ENCODE data around the gene STAB2. TPM values are rescaled to one million over a fixed set of nuclear protein-coding genes. Genes with fewer than 3 reads are reported as not detected.

The STAB2 gene
- total RNA-seq, 1 donor from 2014 or later, result 0.05 TPM

GRCh38 chr12:103578926-103579325 lies 8.1 kb upstream of the STAB2 start:
- DNase-seq (no peak), ATAC-seq (ENCODE audit: poor library complexity) (no peak)
- intact Hi-C loops (cut with DNase I), result no loop called here

GRCh38 chr12:103580026-103580425 lies 7.0 kb upstream of the STAB2 start:
- DNase-seq, result no peak
- intact Hi-C loops (cut with DNase I), result no loop called here
- no peak for ATAC-seq (ENCODE audit: poor library complexity)

- ATAC-seq (ENCODE audit: poor library complexity) (no peak), DNase-seq (no peak)
- intact Hi-C loops (cut with DNase I), result no loop called here
Observed at GRCh38 chr12:103583008-103583407, 4.1 kb upstream of the STAB2 start.

DNA sequence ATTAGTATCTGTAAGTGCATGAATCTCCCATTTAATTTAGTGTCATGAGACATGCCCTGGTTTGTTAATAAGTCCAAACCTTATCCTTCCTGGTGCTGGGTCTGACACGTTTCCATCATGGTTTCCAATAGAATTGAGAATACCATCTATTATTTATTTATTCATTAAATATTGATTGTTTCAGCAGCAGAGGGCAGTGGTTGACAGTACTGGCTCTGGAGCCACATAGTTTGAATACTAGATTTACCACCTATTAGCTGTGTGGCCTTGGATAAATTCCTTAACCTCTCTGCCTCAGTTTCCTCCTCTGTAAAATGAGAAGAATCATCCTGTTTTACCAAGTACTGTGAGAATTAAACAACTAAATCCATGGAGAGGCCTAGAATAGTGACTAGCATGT lies 941 bp upstream of the STAB2 start:
- intact Hi-C loops (cut with DNase I), result no loop called here

GRCh38 chr12:103588680-103589079 lies 1.6 kb downstream of the STAB2 start:
- DNase-seq, result no peak
- intact Hi-C loops (cut with DNase I), result no loop called here
- ATAC-seq (ENCODE audit: poor library complexity), result no peak

More for the DNA sequence above, 941 bp upstream of the STAB2 start:
- no peak for DNase-seq
- no peak for ATAC-seq (ENCODE audit: poor library complexity)

- intact Hi-C loops (cut with DNase I), result no loop called here
- DNase-seq (no peak), ATAC-seq (ENCODE audit: poor library complexity) (no peak)
Observed at GRCh38 chr12:103589517-103589916, 2.4 kb downstream of the STAB2 start.

DNA sequence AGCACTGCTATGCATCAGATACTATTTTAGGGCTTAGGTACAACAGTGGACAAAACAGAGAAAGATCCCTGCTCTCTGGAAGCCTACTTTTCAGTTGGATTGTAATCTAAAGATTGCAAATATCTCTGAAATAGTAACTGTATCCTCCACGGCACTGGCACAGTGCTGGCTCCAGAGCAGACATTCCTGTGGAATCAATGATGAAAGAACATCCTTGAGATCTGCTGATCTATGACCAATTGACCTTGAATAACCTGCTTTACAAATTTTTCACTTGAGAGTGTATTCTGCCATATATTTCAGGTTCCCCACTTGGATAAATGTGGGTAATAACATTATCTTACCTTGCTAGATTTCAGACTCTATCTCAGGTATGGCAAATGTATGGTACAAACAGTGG lies 3.2 kb downstream of the STAB2 start:
- intact Hi-C loops (cut with DNase I), result no loop called here
- ATAC-seq (ENCODE audit: poor library complexity) (no peak), DNase-seq (no peak)

DNA sequence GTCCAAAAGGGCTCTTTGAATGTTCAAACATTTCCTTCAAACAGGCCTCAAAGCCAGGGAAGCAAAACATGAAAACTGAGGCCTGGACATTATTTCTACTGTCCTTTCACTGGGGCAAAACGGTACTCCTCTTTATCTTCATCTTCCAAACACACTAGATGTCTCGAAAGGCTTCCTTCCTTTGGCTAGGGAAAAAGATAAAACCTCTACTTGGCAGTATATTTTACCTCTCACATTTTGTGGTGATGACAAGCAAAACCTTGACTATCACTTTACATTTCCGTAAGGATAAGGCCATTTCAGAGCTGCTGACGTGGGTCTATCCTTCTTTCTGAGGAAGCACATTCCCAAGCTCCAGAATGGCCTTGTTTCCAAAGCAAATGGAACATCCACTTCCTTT lies 9.9 kb downstream of the STAB2 start:
- no peak for ATAC-seq (ENCODE audit: poor library complexity)
- no peak for DNase-seq
- intact Hi-C loops (cut with DNase I), result no loop called here

DNA sequence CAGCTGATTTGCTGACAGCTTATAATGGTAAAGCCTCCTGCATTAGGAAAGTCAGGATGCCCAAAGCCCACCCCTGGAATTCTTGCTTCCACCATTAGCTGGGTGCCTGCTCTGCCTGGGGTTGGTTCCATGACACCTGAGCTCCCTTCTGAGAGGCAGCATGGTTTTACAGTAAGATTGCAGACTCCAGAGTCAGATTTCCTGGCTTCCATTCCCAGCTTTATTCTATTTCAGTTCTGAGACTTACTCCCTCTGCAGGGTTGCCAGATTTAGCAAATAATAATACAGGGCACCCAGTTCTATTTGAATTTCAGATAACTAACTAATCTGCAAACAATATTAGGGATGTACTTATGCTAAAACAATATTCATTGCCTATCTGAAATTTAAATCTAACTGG lies 12.2 kb downstream of the STAB2 start:
- peak; percentile 55 for ATAC-seq (ENCODE audit: poor library complexity)
- intact Hi-C loops (cut with DNase I), result no loop called here
- no peak for DNase-seq

DNA sequence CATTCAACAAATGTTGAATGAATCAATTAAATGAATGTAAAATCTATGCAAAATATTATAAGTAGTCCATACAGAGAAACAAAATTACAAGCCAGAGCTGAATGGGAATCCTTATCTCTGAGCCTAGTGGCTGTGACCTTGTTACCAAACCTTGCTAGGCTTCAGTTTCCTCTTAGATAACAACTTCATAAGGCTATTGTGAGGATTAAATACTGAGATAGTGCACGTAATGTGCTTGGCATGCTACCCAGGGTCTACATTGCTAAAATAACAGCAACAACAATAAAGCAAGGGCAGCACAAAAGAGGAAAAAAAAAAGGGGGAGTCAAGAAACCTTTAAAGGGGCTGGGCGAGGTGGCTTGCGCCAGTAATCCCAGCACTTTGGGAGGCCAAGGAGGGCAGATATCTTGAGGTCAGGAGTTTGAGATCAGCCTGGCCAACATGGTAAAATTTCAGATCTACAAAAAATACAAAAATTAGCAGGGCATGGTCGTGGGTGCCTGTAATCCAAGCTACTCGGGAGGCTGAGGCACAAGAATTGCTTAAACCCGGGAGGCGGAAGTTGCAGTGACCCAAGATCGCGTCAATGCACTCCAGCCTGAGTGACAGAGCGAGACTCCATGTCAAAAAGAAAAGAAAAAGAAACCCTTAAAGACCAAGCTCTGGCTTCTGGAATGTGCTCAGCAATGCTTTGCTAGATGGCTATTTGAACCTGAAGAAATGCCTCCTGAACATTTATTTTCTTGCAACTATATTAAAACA lies 14.1 kb downstream of the STAB2 start:
- DNase-seq (no peak), ATAC-seq (ENCODE audit: poor library complexity) (peak; percentile 48)
- intact Hi-C loops (cut with DNase I), result no loop called here

DNA sequence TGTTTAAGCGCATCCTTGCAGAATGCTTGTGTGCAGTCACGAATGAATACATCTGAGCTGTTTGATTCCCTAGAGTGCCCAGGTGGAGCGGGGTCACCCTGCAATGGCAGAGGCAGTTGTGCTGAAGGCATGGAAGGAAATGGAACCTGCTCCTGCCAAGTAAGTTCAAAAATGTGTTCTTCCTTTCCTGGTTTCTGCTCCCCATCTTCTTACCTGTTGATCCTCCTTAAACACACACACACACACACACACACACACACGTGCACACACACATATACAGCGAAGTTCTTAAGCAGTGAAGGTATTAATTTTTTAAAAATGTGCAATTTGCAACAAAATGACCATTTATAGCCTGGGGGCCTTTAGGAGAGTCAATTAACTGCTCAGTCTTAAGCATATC lies 33.3 kb downstream of the STAB2 start:
- ATAC-seq (ENCODE audit: poor library complexity) (no peak), DNase-seq (no peak)
- intact Hi-C loops (cut with DNase I), result no loop called here

DNA sequence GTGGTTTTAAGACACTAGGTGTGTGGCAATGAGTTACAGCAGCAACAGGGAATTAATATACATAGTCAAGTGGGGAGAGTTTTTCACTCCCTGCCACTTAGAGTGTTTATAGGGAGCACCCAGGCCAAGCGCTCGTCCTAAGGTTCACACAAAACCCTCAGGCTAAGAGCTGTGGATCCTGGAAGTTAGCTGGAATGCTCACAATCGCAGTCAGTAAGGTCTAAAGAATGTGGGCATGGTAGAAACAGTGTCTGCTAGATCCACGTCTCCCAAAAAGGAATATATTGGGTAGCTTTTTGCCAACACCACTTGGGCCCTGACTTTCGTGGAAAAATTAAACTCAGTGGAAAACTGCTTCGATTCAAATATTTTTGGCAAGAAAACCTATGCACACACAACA lies 36.6 kb downstream of the STAB2 start:
- ATAC-seq (ENCODE audit: poor library complexity) (no peak), DNase-seq (no peak)
- intact Hi-C loops (cut with DNase I), result no loop called here

- DNase-seq, result no peak
- intact Hi-C loops (cut with DNase I), result no loop called here
- ATAC-seq (ENCODE audit: poor library complexity), result peak; percentile 88
Observed at GRCh38 chr12:103626498-103626897, 39.4 kb downstream of the STAB2 start.

GRCh38 chr12:103627189-103627855 lies 40.2 kb downstream of the STAB2 start:
- intact Hi-C loops (cut with DNase I), result no loop called here
- ATAC-seq (ENCODE audit: poor library complexity) (peak; percentile 95), DNase-seq (peak; percentile 83)

DNA sequence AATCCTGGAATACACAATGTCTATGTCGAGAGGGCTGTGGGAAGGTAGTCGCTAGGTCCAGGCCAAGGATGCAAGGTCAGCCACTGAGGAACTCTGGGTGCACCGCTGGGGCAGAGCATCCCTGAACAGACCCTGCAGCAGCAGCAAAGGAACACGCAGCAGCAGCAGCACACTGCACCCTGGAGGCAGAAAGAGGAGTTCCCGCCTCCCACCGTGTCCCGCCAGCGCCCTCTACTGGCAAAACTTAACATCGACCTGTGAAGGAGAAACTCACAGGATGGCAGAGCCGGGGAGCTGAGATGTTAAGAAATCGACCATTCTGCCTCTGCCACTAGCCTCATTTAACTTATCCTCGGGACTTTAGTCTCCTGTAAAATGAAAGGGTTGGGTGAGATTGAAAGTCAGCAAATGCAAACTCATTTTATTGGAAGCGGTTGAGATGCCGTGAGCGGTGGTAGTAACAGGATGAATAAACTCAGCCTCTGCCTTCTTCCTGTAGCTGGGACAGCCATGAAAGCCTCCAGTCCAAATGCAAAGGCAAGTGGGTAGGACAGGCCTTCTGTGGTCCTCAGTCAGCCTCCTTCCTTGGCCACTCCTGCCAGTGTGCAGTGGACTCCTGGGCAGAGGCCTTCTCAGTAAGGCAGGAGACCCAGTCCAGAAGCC lies 45.6 kb downstream of the STAB2 start:
- ATAC-seq (ENCODE audit: poor library complexity), result peak; percentile 28
- no peak for DNase-seq
- intact Hi-C loops (cut with DNase I), result no loop called here

DNA sequence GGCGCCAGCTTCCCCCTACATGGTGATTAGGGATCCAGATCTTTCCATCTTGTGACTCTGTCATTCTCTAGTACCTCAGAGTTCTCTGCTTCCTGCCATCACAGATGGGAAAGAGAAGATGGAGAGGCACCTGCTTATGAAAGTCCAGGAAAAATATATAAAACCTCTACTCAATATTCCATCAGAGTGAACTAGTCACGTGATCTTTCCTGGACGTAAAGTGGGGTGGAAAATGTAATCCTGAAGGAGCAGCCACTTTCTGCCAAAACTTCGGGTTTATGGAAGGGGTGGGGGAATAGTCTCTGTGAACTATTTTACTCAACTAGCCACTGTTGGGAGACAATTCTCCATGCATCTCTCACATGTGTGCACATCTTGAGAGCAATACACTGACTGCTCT lies 47.7 kb downstream of the STAB2 start:
- no peak for DNase-seq
- intact Hi-C loops (cut with DNase I), result no loop called here
- no peak for ATAC-seq (ENCODE audit: poor library complexity)

DNA sequence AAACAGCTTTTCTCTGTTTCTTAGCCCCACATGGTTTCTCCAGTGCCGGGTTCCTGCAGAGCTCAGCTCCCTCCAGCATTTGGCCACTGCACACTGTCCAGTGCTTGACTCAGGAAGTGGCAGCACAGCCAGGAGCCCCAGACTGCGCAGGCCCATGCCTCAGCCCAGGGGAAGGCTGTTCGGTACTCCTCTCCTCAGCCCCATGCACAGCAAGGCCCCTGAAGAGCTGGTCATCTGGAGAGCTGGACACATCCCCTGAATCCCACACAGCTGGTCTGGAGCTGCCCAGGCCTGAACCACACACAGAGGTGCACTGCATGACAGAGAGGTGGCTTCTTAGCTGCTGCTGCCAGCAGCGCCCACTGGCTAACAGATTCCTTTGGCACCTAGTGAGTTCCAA lies 48.3 kb downstream of the STAB2 start:
- ATAC-seq (ENCODE audit: poor library complexity) (no peak), DNase-seq (no peak)
- intact Hi-C loops (cut with DNase I), result no loop called here

GRCh38 chr12:103637021-103637420 lies 49.9 kb downstream of the STAB2 start:
- ATAC-seq (ENCODE audit: poor library complexity), result no peak
- intact Hi-C loops (cut with DNase I), result no loop called here
- no peak for DNase-seq

DNA sequence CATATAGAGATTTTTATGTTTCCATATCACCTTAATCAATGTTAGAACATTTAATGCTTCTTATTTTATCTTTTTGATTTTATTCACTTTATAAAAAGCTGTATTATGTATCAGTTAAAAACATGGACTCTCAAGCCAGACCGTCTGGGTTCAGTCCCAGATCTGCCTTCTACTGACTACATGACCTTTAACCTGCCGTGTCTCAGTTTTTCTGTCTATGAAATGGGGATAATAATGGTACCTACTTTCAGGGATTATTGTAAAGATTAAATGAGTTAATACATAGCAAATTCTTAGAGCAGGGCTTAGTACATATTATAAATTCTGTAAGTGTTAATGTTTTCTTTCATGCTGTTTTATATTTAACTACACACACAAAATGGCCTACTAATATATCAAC lies 50.4 kb downstream of the STAB2 start:
- DNase-seq (no peak), ATAC-seq (ENCODE audit: poor library complexity) (no peak)
- intact Hi-C loops (cut with DNase I), result no loop called here

- intact Hi-C loops (cut with DNase I), result no loop called here
- no peak for ATAC-seq (ENCODE audit: poor library complexity)
- DNase-seq, result no peak
Observed at GRCh38 chr12:103639983-103640382, 52.9 kb downstream of the STAB2 start.

Measured in Right ventricle myocardium superior (tissue), 1 donor.